Stimulated activated CD8-positive, alpha-beta memory T cell treated with anti-CD3 and anti-CD28 coated beads, Interleukin-12 subunit alpha, Interleukin-12 subunit beta, amount 100 ng/mL, for 24 hours (primary cell): ENCODE data around the gene CDH23.
A peak's percentile ranks its signal among the peaks of the same experiment; 100 is the strongest.
"Not testable (repeated sequence)": the region's sequence is repeated elsewhere in the genome, so short reads cannot be mapped to it uniquely, and the experiment has no call there.

ENCODE experiments used
- DNase-seq: peaks from one replicate; pipeline ENCODE4 v3.0.0-alpha.2; 2020; ENCODE audit errors: extremely low read depth

CDH23 gene

DNA sequence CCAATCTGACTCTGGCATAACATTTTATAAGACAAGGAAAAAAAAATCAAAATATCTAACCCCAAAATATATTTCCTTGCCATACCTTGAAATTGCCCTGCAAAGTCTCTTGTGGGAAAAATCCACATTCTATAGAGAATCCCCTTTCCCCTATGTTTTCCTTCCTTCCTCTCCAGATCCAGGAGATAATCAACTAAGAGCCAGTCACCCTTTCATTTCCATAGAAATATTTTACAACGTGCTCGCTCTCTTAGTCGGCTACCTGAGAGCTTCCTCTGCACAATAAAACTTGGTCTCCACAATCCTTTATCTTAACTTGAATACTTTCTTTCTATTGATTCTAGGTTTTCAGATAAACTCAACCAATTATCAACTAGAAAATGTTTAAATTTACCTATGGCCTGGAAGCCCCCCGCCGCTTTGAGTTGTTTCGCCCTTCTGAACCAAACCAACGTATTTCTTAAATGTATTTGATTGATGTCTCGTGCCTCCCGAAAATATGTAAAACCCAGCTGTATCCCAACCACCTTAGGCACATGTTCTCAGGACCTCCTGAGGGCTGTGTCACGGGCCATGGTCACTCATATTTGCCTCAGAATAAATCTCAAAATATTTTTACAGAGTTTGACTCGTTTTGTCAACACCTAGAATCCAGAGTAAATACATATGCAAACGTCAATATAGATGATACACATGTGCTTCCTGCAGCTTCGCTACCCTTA lies 453.5 kb downstream of the CDH23 start:
- no peak for DNase-seq

DNA sequence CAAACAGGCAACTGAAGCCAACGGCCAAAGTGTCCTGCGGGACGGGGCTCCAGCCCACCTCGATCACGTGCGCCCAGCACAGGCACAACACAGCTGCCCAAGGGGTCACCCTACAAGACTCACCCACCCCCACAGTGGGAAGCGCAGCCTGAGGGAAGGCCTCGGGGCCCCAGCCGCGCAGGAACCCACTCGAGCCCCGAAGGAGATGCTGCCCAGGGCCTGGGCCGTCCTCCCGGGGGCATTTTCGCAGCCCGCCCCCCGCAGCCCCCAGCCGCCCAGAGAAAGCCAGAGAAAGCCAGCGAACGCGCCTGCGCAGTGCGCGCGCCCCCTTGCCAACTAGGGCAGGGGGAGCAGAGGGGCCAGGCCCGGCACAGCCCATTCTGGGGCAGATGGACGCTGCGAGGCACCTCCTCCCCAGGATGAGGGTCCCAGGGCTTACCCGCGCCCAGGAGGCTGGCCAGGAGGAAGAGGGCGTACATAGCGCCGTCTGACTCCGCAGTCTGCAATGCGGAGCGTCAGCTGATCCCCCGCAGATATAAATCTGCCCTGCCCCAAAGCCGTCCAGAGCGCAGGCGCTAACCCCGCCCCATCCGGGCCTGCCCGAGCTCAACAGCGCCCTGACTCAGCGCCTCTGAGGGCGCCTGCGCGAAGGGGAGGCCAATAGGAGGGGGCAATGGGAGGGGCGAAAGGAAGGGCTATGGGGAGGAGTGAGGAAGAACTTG lies 454.2 kb downstream of the CDH23 start, which contains the start of gene PSAP:
Gene PSAP, minus strand, starts transcription at position 509 of the 722 bp plus-strand sequence. Its CDS starts 30 bp downstream, at position 479.
- peak; percentile 97 for DNase-seq

- DNase-seq = not testable (repeated sequence)
Observed at GRCh38 chr10:71851465-71852095, 454.9 kb downstream of the CDH23 start.

DNA sequence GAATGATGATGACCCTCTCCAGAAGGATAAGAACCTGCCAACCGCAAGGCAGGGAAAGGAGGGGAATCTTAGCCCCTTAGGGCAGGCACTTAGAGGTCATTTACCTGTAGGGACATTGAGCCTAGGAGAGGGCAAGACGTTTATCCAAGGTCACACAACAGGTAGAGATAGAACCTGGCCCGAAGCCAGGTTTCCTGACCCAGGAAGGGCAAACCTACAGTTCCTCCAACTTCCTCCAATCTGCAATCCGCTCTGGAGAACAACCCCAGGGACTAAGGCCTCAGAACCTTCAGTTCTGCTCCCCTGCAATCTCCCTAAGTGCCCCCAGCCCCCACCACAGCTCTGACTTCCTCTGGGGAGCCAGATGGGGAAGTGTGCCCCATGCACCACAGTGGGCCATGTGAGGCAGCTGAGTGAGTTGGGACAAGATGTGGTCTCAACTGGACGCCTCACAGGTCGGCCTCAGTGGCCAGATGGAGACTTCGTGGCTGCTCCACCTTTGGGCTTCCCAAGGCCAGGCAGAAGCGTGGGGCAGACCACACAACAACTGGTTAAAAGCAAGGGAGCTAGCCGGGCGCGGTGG lies 455.7 kb downstream of the CDH23 start:
- no peak for DNase-seq

DNA sequence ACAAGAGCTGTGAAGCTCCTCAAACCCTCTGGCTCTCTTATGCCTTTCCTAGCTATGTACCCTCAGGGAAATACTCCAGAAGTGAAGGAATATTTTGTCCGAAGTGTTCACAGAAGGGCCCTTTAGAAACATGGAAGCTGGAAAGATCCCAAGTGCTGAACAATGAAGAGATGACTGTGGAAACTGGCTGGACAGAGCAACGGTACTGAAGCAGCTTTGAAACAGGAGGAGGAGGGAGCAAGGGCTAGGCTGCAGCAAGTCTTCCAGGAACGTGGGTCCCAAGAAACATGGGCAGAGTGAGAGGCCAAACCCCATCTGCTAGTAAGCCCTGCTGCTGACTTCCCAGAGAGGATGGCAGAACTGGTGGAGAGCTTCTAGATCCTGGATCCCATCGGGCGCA lies 457.3 kb downstream of the CDH23 start:
- no peak for DNase-seq

- DNase-seq = no peak
Observed at GRCh38 chr10:71856619-71857018, 459.9 kb downstream of the CDH23 start.

GRCh38 chr10:71857934-71858890 lies 461.5 kb downstream of the CDH23 start:
- DNase-seq = no peak

- DNase-seq = peak; percentile 8
Observed at GRCh38 chr10:71860243-71861029, 463.7 kb downstream of the CDH23 start.

DNA sequence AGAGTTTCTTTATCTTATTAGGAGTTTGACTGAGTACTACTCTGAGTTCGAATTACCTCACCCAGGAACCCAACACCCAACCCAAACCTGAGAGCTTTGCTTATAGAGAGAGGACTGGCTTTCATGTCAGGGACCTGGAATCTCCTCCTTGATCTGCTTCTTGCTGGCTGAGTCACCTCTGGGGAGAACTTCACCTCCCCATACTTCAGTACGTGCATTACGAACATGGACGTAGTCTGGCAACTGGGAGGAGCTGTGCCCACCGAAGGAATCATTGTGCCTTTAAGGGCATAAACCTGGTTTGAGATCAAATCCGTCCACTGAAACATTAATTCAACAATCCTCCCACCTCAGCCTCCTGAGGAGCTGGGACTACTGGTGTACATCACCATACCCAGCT lies 466.5 kb downstream of the CDH23 start:
- DNase-seq = no peak

DNA sequence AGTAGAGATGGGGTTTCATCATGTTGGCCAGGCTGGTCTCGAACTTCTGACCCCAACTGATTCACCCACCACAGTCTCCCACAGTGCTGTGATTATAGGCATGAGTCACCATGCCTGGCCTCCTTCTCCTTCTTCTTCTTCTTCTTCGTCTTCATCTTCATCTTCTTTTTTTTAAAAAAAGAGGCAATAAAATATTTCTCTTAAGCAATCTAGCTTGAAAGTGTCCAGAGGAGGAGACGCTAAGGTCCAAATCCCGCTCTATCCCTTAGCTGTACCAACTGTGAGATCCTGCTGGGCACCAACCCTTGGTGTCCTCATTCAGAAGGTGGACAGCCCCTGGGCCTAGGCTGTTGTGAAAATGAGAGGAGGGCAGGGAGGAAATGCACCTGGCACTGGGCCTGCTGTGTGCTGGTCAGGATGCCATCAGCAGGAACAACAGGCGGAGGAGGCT lies 468.2 kb downstream of the CDH23 start:
- no peak for DNase-seq
